ENCODE data around the gene TPGS1.

The TPGS1 gene

DNA sequence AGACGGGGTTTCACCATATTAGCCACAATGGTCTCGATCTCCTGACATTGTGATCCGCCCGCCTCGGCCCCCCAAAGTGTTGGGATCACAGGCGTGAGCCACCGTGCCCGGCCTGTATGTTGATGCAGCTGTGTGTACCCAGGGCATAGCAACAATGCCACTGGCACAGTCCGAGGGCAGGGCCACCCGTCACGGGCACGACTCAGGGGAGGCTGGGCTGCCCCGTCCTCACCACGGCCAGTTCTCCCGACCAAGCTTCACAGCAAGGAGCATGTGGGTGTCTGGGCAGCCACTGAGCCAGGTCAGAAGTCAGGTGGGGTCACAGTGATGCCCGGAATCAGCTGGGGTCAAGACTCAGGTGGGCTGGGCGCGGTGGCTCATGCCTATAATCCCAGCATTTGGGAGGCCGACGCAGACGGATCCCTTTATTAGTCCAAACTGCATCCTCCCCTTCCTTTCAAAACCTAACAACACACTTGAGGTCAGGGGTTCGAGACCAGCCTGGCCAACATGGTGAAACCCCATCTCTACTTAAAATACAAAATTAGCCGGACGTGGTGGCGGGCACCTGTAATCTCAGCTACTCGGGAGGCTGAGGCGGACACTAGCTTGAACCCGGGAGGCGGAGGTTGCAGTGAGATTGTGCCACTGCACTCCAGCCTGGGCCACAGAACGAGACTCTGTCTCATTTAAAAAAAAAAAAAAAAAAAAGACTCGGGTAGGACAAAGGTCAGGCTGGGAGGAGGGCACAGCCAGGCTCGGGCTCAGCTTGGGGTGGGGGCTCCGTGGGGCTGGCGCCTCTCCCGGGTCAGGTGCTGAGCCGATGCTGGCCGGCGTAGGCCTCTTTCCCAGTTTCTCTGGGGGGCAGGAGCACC lies 23.1 kb downstream of the TPGS1 start:
- Mint-ChIP-seq H3K27ac (peak overlapping the region; percentile 64), H3K4me1 (peaks cover 49% of the 10 kb centered on the region), H3K36me3 (ENCODE audit: low read depth) (no peaks in the 10 kb centered on the region), H3K9me3 (no peaks in the 10 kb centered on the region), H3K27me3 (ENCODE audit: low read depth, poor library complexity) (no peaks in the 10 kb centered on the region), H3K4me3 (peak overlapping the region; percentile 80)
- TF ChIP-seq, protein P1, sequence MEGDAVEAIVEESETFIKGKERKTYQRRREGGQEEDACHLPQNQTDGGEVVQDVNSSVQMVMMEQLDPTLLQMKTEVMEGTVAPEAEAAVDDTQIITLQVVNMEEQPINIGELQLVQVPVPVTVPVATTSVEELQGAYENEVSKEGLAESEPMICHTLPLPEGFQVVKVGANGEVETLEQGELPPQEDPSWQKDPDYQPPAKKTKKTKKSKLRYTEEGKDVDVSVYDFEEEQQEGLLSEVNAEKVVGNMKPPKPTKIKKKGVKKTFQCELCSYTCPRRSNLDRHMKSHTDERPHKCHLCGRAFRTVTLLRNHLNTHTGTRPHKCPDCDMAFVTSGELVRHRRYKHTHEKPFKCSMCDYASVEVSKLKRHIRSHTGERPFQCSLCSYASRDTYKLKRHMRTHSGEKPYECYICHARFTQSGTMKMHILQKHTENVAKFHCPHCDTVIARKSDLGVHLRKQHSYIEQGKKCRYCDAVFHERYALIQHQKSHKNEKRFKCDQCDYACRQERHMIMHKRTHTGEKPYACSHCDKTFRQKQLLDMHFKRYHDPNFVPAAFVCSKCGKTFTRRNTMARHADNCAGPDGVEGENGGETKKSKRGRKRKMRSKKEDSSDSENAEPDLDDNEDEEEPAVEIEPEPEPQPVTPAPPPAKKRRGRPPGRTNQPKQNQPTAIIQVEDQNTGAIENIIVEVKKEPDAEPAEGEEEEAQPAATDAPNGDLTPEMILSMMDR (IDR thresholded peaks at IDR 0.05), result no peak
- DNase-seq, result no peak

DNA sequence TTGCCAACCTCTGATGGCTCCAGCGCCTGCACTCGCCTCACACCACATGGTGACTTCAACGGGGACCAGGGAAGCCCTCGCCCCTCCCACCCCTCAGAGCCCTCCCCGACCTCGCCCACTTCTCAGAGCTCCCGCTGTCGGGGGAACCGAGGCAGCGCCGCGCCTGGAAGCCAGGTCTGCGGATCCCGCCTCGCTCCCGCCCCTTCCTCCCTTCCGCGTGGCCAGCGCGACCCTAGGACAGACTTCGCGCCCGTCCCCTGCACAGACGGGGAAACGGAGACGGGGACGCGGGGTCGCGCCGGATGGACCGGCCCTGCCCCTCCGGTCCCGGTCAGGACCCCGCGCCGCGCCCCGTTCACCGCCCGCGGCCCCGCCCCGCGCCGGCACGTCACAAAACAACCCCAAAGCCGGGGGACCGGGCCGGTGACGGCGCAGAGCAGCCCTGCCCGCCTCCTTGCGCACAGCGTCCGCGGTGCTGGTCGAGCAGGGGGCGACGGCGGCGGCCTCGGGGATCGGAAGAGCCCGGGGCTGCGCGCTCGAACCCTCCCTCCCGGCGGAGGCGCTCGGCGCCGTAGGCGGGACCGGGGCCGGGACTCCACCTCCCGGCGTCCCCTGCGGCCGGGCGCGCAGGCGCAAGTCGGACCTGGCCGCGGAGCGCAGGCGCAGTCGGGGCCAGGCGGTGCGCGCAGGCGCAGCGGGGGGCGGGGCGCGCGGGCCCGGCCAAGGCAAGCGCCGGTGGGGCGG lies 23.9 kb downstream of the TPGS1 start:
- H3K4me3 Mint-ChIP-seq, result peak overlapping the region; percentile 80
- no peaks in the 10 kb centered on the region for H3K27me3 Mint-ChIP-seq (ENCODE audit: low read depth, poor library complexity)
- H3K36me3 Mint-ChIP-seq (ENCODE audit: low read depth), result no peaks in the 10 kb centered on the region
- peaks cover 41% of the 10 kb centered on the region for H3K4me1 Mint-ChIP-seq
- TF ChIP-seq, protein P1 (IDR thresholded peaks at IDR 0.05), result no peak
- H3K9me3 Mint-ChIP-seq, result no peaks in the 10 kb centered on the region
- peak overlapping the region; percentile 36 for H3K27ac Mint-ChIP-seq
- peak; percentile 92 for DNase-seq

DNA sequence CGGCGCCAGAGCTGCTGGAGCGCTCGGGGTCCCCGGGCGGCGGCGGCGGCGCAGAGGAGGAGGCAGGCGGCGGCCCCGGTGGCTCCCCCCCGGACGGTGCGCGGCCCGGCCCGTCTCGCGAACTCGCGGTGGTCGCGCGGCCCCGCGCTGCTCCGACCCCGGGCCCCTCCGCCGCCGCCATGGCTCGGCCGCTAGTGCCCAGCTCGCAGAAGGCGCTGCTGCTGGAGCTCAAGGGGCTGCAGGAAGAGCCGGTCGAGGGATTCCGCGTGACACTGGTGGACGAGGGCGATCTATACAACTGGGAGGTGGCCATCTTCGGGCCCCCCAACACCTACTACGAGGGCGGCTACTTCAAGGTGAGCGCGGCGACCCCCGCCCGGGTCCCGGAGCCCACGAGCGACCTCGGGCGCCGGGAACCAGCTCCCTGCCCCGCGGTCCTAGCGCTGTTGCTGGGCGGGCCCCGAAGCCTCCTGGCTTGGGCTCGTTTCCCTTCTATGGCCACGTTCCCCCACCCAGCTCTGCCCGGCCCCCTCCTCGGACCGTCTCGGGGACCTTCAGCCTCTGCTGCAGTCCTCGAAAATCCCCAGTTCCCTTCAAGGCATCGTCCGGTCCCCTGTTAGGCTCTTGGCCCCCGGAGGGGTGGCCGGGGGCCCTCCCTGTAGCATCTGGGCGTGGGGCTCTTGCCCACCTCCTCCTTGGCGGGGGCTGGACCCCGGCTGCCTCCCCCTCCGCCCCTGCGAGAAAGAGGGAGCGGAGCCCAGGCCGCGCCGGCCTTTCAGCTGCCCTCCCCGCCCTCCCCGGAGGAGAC lies 24.7 kb downstream of the TPGS1 start, which contains the start of gene CDC34:
Gene CDC34, plus strand, starts transcription at position 8 of the 808 bp plus-strand sequence. Its CDS starts 172 bp downstream, at position 180.
- H3K27me3 Mint-ChIP-seq (ENCODE audit: low read depth, poor library complexity), result no peaks in the 10 kb centered on the region
- TF ChIP-seq, protein P1 (IDR thresholded peaks at IDR 0.05), result no peak
- peak within 1 kb of the TSS; percentile 91 for H3K4me3 Mint-ChIP-seq
- H3K27ac Mint-ChIP-seq, result peak within 1 kb of the TSS; percentile 36
- no peaks in the 10 kb centered on the region for H3K36me3 Mint-ChIP-seq (ENCODE audit: low read depth)
- H3K9me3 Mint-ChIP-seq, result no peaks in the 10 kb centered on the region
- H3K4me1 Mint-ChIP-seq, result peaks cover 33% of the 10 kb centered on the region
- peak; percentile 30 for DNase-seq

DNA sequence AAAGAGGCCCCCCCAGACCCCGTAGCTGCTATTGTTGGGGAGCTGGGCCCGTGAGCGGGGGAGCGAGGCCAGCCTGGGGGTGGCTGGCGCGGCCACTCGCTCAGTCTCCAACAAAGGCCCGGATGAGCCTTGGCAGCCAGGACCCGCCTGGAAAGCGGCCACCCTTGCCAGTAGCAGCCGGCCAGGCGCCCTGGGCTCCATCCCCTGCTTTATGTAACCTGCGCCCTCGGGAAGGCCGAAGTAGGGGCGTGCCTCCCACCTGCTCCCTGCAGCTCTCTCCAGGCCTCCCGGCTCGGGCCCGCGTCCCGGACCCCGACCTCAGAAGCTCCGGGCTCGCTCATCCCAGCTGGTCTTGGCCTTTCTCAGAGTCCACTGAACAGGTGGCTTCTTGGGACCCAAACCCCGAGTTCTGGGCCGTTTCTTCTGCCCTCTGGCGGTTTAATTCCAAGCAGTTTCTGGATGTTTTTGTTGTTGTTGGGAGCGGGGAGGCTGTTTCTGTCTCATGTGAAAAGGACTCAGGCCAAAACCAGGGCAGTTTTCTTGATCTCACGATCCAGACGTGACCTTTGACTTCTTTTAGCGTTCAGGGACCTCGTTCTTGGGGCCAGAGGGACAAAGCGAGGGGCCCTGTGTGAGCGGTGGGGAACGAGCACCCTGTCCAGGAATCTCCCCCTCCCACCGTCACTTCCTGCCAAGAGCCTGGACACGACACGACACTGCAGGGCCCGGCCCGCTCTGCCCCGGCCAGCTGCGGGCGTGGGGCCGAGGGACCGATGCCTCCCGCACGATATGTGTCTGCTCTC lies 25.5 kb downstream of the TPGS1 start:
- Mint-ChIP-seq H3K4me3 (peak overlapping the region; percentile 91), H3K36me3 (ENCODE audit: low read depth) (peaks cover 2% of the 10 kb centered on the region), H3K4me1 (peaks cover 33% of the 10 kb centered on the region), H3K27ac (peak overlapping the region; percentile 95), H3K27me3 (ENCODE audit: low read depth, poor library complexity) (no peaks in the 10 kb centered on the region), H3K9me3 (no peaks in the 10 kb centered on the region)
- DNase-seq, result peak; percentile 49
- TF ChIP-seq, protein P1 (IDR thresholded peaks at IDR 0.05), result peak; percentile 41
